ENCODE measurements around the gene SUN1. TPM values are rescaled to one million over a fixed set of nuclear protein-coding genes. Genes with fewer than 3 reads are reported as not detected.

The SUN1 gene
- total and polyA plus RNA-seq, 2 donors (not counting 1 experiment from before 2014, with no cell fraction given), result 198 to 254 TPM

DNA sequence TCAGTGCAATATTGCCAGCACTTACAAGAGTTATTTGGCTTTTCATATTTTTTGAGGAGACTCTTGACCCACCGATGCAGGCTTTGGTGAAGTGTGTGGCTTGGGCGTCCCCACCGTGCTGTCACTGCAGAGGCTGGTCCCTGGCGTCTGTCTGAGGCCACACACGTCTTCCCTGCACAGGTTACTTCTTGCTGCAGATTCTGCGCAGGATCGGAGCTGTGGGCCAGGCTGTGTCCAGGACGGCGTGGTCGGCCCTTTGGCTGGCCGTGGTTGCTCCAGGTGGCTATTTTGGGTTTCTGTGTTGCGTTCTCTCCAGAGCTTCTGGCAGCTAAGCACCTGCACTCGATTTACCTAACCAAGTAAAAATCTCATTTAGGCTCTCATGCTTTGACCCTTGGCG is 18.9 kb downstream of the SUN1 start:
- ChIA-PET CTCF (interaction anchor here (1.1 kb wide), 1 partner anchor 65 kb away, joined by 4 read pairs; no protein-coding TSS in a partner anchor), POLR2A (no interaction called here)
- Histone ChIP-seq H3K9me3 (ENCODE audit: control extremely low read depth in 1 of 3, control insufficient read depth in 2 of 3, insufficient read depth in 1 of 3, low read length in 2 of 3) (peaks cover 0 to 8% (median 0%) of the 10 kb centered on the region in 3 donors), H3K79me2 (ENCODE audit: control insufficient read depth, insufficient read depth, low read length) (peaks cover 4% of the 10 kb centered on the region), H3K36me3 (replicated peaks in 1 of 2; ENCODE audit: control extremely low read depth in 1 of 2, control insufficient read depth in 1 of 2, extremely low read depth in 1 of 2, insufficient read depth in 2 of 2, low read length in 1 of 2) (peaks cover 3 to 65% of the 10 kb centered on the region in 2 experiments), H3K27me3 (replicated peaks in 1 of 4; ENCODE audit: control extremely low read depth in 1 of 4, control insufficient read depth in 3 of 4, insufficient read depth in 4 of 4, low read length in 3 of 4) (no peaks in the 10 kb centered on the region), H3K4me2 (replicated peaks; ENCODE audit: low read depth, low read length, poor library complexity, severe bottlenecking) (no peak overlapping the region), H3K27ac (ENCODE audit: low read length in 2 of 2) (no peak overlapping the region), H4K20me1 (ENCODE audit: control insufficient read depth, insufficient read depth, low read length, poor library complexity, severe bottlenecking) (peaks cover 6% of the 10 kb centered on the region), H3K4me1 (ENCODE audit: control insufficient read depth in 2 of 2, insufficient read depth in 2 of 2, low read length in 2 of 2) (no peaks in the 10 kb centered on the region), H3K4me3 (ENCODE audit: control extremely low read depth in 1 of 5, extremely low read depth in 1 of 5, insufficient read depth in 1 of 5, low read depth in 2 of 5, low read length in 4 of 5) (no peak overlapping the region), H3K9ac (ENCODE audit: low read length) (no peak overlapping the region), H2AFZ (ENCODE audit: insufficient read depth, low read depth, low read length, poor library complexity, severe bottlenecking) (no peak overlapping the region)
- no peaks in the 10 kb centered on the region for H3K4me1 Mint-ChIP-seq
- intact Hi-C loops (cut with micrococcal nuclease), result no loop called here
- no peaks in the 10 kb centered on the region for H3K27me3 Mint-ChIP-seq
- ATAC-seq (ENCODE audit: low read depth) (no peak), DNase-seq (no peak)
- H3K9me3 Mint-ChIP-seq (ENCODE audit: insufficient read depth), result no peaks in the 10 kb centered on the region
- no peak overlapping the region for H3K27ac Mint-ChIP-seq
- TF ChIP-seq, protein P1, sequence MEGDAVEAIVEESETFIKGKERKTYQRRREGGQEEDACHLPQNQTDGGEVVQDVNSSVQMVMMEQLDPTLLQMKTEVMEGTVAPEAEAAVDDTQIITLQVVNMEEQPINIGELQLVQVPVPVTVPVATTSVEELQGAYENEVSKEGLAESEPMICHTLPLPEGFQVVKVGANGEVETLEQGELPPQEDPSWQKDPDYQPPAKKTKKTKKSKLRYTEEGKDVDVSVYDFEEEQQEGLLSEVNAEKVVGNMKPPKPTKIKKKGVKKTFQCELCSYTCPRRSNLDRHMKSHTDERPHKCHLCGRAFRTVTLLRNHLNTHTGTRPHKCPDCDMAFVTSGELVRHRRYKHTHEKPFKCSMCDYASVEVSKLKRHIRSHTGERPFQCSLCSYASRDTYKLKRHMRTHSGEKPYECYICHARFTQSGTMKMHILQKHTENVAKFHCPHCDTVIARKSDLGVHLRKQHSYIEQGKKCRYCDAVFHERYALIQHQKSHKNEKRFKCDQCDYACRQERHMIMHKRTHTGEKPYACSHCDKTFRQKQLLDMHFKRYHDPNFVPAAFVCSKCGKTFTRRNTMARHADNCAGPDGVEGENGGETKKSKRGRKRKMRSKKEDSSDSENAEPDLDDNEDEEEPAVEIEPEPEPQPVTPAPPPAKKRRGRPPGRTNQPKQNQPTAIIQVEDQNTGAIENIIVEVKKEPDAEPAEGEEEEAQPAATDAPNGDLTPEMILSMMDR (IDR thresholded peaks at IDR 0.05), result no peak
- H3K4me3 Mint-ChIP-seq, result no peak overlapping the region
- WGBS (ENCODE audit: insufficient coverage), result 92% methylated on average over 14 of the region's 14 CpGs

DNA sequence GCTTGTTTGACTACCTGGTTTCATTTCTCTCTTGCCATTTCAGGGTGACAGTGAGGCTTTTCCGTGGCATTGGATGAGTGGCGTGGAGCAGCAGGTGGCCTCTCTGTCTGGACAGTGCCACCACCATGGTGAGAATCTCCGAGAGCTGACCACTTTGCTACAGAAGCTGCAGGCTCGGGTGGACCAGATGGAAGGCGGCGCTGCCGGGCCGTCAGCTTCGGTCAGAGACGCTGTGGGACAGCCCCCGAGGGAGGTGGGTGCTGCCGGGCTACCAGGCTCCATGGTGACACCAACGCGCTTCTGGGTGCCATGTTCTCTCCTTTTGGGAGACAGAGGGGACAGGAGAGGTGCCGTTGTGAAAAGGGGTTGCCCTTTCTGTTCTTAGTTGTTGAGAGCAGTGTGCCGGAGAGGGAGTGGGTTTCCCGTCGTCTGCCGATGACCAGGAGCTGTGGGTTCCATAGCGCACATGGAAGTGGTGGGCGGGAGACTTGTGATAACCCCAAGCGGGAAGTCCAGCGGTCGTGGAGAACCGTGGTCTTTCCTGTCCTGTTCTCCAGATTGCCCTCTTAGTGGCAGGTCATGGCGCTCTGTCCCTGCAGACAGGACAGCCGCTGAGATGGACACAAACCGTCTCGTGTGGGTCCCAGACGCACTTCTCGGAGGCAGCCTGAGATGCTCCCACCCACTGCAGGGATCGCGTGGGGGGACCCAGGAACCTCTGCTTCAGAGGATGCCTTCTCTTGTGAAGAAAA is 21.3 kb downstream of the SUN1 start:
- intact Hi-C loops (cut with micrococcal nuclease), result no loop called here
- TF ChIP-seq EZH2 (IDR thresholded peaks at IDR 0.05; ENCODE audit: borderline replicate concordance, insufficient read depth, low read depth, low read length, poor library complexity, severe bottlenecking), result no peak

More for the DNA sequence above, 21.3 kb downstream of the SUN1 start:
- ATAC-seq (ENCODE audit: low read depth), result no peak
- Histone ChIP-seq H2AFZ (ENCODE audit: insufficient read depth, low read depth, low read length, poor library complexity, severe bottlenecking) (no peak overlapping the region), H3K9ac (ENCODE audit: low read length) (no peak overlapping the region), H3K27me3 (replicated peaks in 1 of 4; ENCODE audit: control extremely low read depth in 1 of 4, control insufficient read depth in 3 of 4, insufficient read depth in 4 of 4, low read length in 3 of 4) (no peaks in the 10 kb centered on the region), H3K79me2 (ENCODE audit: control insufficient read depth, insufficient read depth, low read length) (no peaks in the 10 kb centered on the region), H3K4me1 (ENCODE audit: control insufficient read depth in 2 of 2, insufficient read depth in 2 of 2, low read length in 2 of 2) (no peaks in the 10 kb centered on the region), H3K4me2 (replicated peaks; ENCODE audit: low read depth, low read length, poor library complexity, severe bottlenecking) (no peak overlapping the region), H3K27ac (ENCODE audit: low read length in 2 of 2) (no peak overlapping the region), H4K20me1 (ENCODE audit: control insufficient read depth, insufficient read depth, low read length, poor library complexity, severe bottlenecking) (peaks cover 6% of the 10 kb centered on the region), H3K4me3 (ENCODE audit: control extremely low read depth in 1 of 5, extremely low read depth in 1 of 5, insufficient read depth in 1 of 5, low read depth in 2 of 5, low read length in 4 of 5) (no peak overlapping the region), H3K36me3 (replicated peaks in 1 of 2; ENCODE audit: control extremely low read depth in 1 of 2, control insufficient read depth in 1 of 2, extremely low read depth in 1 of 2, insufficient read depth in 2 of 2, low read length in 1 of 2) (peaks cover 3 to 82% of the 10 kb centered on the region in 2 experiments), H3K9me3 (ENCODE audit: control extremely low read depth in 1 of 3, control insufficient read depth in 2 of 3, insufficient read depth in 1 of 3, low read length in 2 of 3) (no peaks in the 10 kb centered on the region)
- no peaks in the 10 kb centered on the region for H3K4me1 Mint-ChIP-seq
- H3K27ac Mint-ChIP-seq, result no peak overlapping the region
- no peak overlapping the region for H3K4me3 Mint-ChIP-seq
- CTCF ChIA-PET, result interaction anchor here (1.1 kb wide), 1 partner anchor 20 kb away, joined by 5 read pairs; no protein-coding TSS in a partner anchor
- POLR2A ChIA-PET, result no interaction called here
- H3K27me3 Mint-ChIP-seq, result no peaks in the 10 kb centered on the region
- 91% methylated on average over 33 of the region's 33 CpGs for whole genome bisulfite sequencing (ENCODE audit: insufficient coverage)
- H3K9me3 Mint-ChIP-seq (ENCODE audit: insufficient read depth), result no peaks in the 10 kb centered on the region
- DNase-seq, result no peak
